HFFc6 (cell line): ENCODE measurements around the gene KMT5B. TPM values are rescaled to one million over a fixed set of nuclear protein-coding genes. Genes with fewer than 3 reads are reported as not detected.
A peak's percentile ranks its signal among the peaks of the same experiment; 100 is the strongest.

Source experiments
- DNase-seq: peaks from one replicate; pipeline ENCODE4 v3.0.0-alpha.2; 2018
- H3K27ac Mint-ChIP-seq: 2 replicates; pipeline ENCODE4 v1.8.0; 2020; ENCODE audit warnings: mild to moderate bottlenecking, mixed read lengths
- H3K27me3 Mint-ChIP-seq: 2 replicates; pipeline ENCODE4 v1.8.0; 2021; ENCODE audit warnings: mild to moderate bottlenecking, moderate library complexity, mixed read lengths; ENCODE audit not compliant: insufficient read depth
- H3K36me3 Mint-ChIP-seq: 2 replicates; pipeline ENCODE4 v1.8.0; 2021; ENCODE audit warnings: low read depth, mixed read lengths
- H3K4me1 Mint-ChIP-seq: 2 replicates; pipeline ENCODE4 v1.8.0; 2020; ENCODE audit warnings: low read depth, mixed read lengths
- H3K4me3 Mint-ChIP-seq: 2 replicates; pipeline ENCODE4 v1.8.0; 2020; ENCODE audit warnings: mild to moderate bottlenecking, moderate library complexity, mixed read lengths
- H3K9me3 Mint-ChIP-seq: 2 replicates; pipeline ENCODE4 v1.8.0; 2020; ENCODE audit warnings: mild to moderate bottlenecking, mixed read lengths
- total RNA-seq, 6 experiments: library from RNA; stranded (reverse); fragmentation: NEBNext Ultra II Directional; extraction: Animal tissue kit (Norgen Biotek cat#: 25700); gene quantifications; 2 replicates in 1 of 6; 3 replicates in 5 of 6; pipeline ENCODE4 v1.2.3, GENCODE V29; 2021
- TF ChIP-seq, protein P1 (sequence below): fragments of 200-600 bp; sonication (generic); IDR thresholded peaks from 2 replicates; pipeline ENCODE4 v1.5.0; 2021; ENCODE audit warnings: antibody characterized with exemption, mild to moderate bottlenecking

Gene KMT5B
- total RNA-seq, 6 experiments from 2014 or later, result 20.3 to 23.7 (median 22.4) TPM

DNA sequence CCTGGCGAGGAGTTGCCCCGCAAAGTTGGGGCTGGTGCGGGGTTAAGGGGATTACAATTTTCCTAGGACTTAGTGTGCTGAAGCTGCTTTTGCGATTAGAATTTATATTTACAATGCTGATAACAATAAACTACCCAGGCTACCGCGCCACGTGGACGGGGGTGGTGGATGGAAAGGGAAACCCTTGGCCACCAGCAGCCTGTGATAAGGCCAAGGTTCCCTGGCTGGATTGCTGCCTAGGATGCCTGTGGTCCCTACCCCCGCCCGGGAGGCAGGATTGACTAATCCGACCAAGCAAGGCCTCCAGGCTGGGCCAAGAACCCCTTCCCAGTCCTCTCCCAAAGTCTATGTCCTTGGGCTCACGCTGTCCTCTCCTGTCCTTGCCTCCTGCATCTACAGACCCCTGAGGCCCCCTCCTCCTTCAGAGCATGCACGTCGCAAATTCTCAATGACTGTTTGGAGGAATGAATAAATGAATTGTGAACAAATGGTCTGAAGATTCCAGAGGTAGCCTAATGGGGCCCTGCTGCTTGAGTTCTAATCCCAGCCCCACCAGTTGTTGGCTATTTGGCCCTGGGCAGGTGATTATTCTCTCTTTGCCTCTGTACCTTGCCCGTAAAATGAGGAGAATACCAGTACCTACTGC lies 84.3 kb downstream of the KMT5B start:
- H3K27me3 Mint-ChIP-seq, result peaks cover 9% of the 10 kb centered on the region
- TF ChIP-seq, protein P1, sequence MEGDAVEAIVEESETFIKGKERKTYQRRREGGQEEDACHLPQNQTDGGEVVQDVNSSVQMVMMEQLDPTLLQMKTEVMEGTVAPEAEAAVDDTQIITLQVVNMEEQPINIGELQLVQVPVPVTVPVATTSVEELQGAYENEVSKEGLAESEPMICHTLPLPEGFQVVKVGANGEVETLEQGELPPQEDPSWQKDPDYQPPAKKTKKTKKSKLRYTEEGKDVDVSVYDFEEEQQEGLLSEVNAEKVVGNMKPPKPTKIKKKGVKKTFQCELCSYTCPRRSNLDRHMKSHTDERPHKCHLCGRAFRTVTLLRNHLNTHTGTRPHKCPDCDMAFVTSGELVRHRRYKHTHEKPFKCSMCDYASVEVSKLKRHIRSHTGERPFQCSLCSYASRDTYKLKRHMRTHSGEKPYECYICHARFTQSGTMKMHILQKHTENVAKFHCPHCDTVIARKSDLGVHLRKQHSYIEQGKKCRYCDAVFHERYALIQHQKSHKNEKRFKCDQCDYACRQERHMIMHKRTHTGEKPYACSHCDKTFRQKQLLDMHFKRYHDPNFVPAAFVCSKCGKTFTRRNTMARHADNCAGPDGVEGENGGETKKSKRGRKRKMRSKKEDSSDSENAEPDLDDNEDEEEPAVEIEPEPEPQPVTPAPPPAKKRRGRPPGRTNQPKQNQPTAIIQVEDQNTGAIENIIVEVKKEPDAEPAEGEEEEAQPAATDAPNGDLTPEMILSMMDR, result no peak
- peak overlapping the region; percentile 61; the same call in 1 of the 2 replicates for H3K4me3 Mint-ChIP-seq
- H3K4me1 Mint-ChIP-seq, result peaks cover 5% of the 10 kb centered on the region; the same call in 1 of the 2 replicates
- H3K27ac Mint-ChIP-seq, result no peak overlapping the region
- H3K9me3 Mint-ChIP-seq, result peaks cover 26% of the 10 kb centered on the region
- no peak for DNase-seq
- H3K36me3 Mint-ChIP-seq, result peaks cover 12% of the 10 kb centered on the region

DNA sequence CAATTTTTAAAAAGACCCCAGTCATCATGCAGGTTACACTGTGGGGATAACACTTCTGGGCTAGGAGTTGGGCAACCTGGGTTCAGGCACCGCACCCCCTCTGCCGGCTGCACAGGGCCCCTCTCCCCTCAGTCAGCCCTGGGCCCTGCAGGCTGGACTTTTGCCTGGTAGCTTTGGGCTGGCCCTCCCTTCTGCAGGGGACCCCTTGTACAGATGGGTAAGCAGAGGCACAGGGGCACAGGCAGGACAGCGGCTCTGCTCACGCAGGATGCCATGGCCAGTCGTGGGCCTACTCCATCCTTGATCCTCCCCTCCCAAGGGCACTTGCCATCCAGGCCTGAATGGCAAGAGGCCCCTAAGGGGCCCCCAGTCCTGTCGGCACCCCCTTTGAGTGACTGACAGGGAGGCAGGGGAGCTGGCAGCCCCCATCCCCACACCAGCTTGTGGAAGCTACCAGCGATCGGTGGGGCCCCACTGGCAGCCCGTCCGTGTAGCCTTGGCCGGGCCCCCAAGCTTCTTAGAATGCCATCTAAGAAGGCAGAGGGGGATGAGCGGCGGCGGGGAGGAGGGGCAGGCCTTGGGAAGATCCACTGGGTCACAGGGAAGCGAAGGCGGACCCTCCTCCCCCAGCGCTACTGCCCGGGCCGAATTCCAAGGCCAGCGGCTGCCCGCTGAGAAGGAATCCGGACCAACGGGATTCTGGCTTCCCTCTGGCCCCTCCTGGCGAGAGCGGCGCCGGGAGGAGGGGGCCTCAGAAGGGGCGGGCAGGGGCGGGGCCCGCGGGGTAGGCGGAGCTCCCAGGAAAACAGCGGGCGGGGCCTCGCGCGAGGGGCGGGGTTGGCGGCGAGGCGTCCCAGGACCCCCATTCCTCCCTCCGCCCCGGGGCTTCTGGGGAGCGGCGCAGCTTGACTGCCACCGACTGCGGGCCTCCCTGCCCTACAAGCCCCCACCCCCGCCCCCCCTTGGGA lies 85.1 kb downstream of the KMT5B start:
- peaks cover 9% of the 10 kb centered on the region for H3K27me3 Mint-ChIP-seq
- H3K4me1 Mint-ChIP-seq, result peaks cover 7% of the 10 kb centered on the region
- peaks cover 12% of the 10 kb centered on the region for H3K36me3 Mint-ChIP-seq
- H3K27ac Mint-ChIP-seq, result no peak overlapping the region
- H3K4me3 Mint-ChIP-seq, result peak overlapping the region; percentile 61; the same call in 1 of the 2 replicates
- TF ChIP-seq, protein P1, result no peak
- peaks cover 21% of the 10 kb centered on the region for H3K9me3 Mint-ChIP-seq
- DNase-seq, result no peak

DNA sequence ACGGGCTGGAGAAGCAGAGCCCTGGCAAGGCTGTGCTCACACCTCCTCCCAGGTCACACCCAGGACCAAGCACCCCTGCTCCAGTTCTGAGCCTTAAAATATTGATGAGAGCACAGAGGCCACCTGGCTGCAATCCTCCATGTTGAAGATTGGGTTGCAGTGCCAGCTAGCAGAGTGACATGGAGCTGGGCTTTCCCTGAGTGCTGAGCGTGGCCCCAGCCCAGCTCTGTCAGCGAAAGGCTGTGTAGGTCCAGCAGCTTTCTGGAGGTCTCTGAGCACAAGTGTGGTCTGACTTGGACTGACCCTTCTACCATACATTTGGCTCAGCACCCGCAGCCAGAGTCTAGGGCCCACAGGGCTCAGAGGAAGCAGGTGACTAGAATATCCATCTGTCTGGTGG lies 87.9 kb downstream of the KMT5B start:
- peaks cover 7% of the 10 kb centered on the region for H3K27me3 Mint-ChIP-seq
- no peak overlapping the region for H3K27ac Mint-ChIP-seq
- H3K4me3 Mint-ChIP-seq, result no peak overlapping the region

DNA sequence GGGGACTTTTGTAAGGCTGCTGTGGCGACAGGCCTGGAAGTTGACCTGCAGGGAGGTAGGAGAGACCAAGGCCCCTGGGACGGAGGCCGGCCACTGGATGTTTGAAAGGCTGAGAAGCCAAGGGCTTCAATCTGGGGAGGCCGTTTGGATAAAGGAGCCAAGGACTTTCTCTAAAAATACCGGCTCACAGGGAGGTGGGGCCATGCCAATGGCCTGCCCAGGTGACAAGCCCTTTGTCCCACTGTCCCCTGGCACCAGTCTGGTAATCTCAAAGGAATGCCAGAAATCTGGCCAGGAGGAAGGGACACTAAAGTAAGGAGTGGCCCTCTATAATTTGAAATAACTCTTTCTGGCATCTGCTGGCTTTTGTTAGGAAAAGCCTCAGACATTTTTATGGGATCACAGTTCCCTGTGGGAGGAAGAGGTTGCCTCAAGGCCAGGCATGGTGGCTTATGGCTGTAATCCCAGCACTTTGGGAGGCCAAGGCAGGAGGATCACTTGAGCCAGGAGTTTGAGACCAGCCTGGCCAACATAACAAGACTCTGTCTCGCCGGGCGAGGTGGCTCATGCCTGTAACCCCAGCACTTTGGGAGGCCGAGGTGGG lies 90.1 kb downstream of the KMT5B start:
- H3K36me3 Mint-ChIP-seq, result no peaks in the 10 kb centered on the region

More for the DNA sequence above, 87.9 kb downstream of the KMT5B start:
- TF ChIP-seq, protein P1, result no peak
- Mint-ChIP-seq H3K36me3 (no peaks in the 10 kb centered on the region), H3K4me1 (peaks cover 12% of the 10 kb centered on the region), H3K9me3 (no peaks in the 10 kb centered on the region)
- no peak for DNase-seq

More for the DNA sequence above, 90.1 kb downstream of the KMT5B start:
- Mint-ChIP-seq H3K4me3 (no peak overlapping the region), H3K27ac (peak overlapping the region; percentile 29; the same call in 1 of the 2 replicates), H3K9me3 (no peaks in the 10 kb centered on the region), H3K27me3 (peaks cover 1% of the 10 kb centered on the region; the same call in 1 of the 2 replicates), H3K4me1 (peaks cover 20% of the 10 kb centered on the region)
- DNase-seq, result no peak
- TF ChIP-seq, protein P1, result no peak
